Effector memory CD8-positive, alpha-beta T cell (primary cell): ENCODE data around the gene C2CD4D.
"Not testable (repeated sequence)": the region's sequence is repeated elsewhere in the genome, so short reads cannot be mapped to it uniquely, and the experiment has no call there.

Source experiments
- ATAC-seq: fragments of 150-1000 bp; cut with Tn5 transposase; replicated peaks from 2 replicates; pipeline ENCODE4 v1.10.0; 2021; ENCODE audit warnings: mild to moderate bottlenecking, moderate library complexity
- DNase-seq, 3 experiments: peaks; one replicate each; pipeline ENCODE4 v3.0.0; 2021
- H3K27ac Mint-ChIP-seq, 2 donors: one replicate each; pipeline ENCODE4 v1.8.0; 2022; ENCODE audit warnings: mild to moderate bottlenecking in 2 of 2, mixed read lengths in 2 of 2, moderate library complexity in 2 of 2
- H3K27me3 Mint-ChIP-seq, 2 donors: one replicate each; pipeline ENCODE4 v1.8.0; 2022; ENCODE audit warnings: mixed read lengths in 2 of 2
- H3K36me3 Mint-ChIP-seq: one replicate; pipeline ENCODE4 v1.8.0; 2022; ENCODE audit warnings: mild to moderate bottlenecking, moderate library complexity, mixed read lengths; ENCODE audit not compliant: insufficient read depth
- H3K4me1 Mint-ChIP-seq, 2 donors: one replicate each; pipeline ENCODE4 v1.8.0; 2022; ENCODE audit warnings: low read depth in 2 of 2, mixed read lengths in 2 of 2
- H3K4me3 Mint-ChIP-seq, 2 donors: one replicate each; pipeline ENCODE4 v1.8.0; 2022; ENCODE audit warnings: mild to moderate bottlenecking in 2 of 2, mixed read lengths in 2 of 2, moderate library complexity in 2 of 2
- H3K9me3 Mint-ChIP-seq, 2 donors: one replicate each; pipeline ENCODE4 v1.8.0; 2022; ENCODE audit warnings: mixed read lengths in 2 of 2

C2CD4D gene

GRCh38 chr1:151868486-151868885 is 28.9 kb upstream of the C2CD4D start:
- Mint-ChIP-seq H3K36me3 (peaks cover 4% of the 10 kb centered on the region), H3K4me3 (no peak overlapping the region), H3K27ac (no peak overlapping the region), H3K4me1 (peaks cover 0 to 5% of the 10 kb centered on the region in 2 donors), H3K9me3 (no peaks in the 10 kb centered on the region), H3K27me3 (peaks cover 6 to 7% of the 10 kb centered on the region in 2 donors)
- DNase-seq (no peak), ATAC-seq (no peak)

GRCh38 chr1:151867765-151868411 is 28.3 kb upstream of the C2CD4D start:
- Mint-ChIP-seq H3K27ac (peak overlapping the region in 1 of 2 donors; percentile 58), H3K9me3 (no peaks in the 10 kb centered on the region), H3K4me1 (no peaks in the 10 kb centered on the region), H3K27me3 (peaks cover 6 to 7% of the 10 kb centered on the region in 2 donors), H3K36me3 (peaks cover 4% of the 10 kb centered on the region), H3K4me3 (no peak overlapping the region)
- ATAC-seq (no peak), DNase-seq (no peak)

- H3K27ac Mint-ChIP-seq, result no peak overlapping the region
- peaks cover 6 to 7% of the 10 kb centered on the region in 2 donors for H3K27me3 Mint-ChIP-seq
- H3K4me1 Mint-ChIP-seq, result no peaks in the 10 kb centered on the region
- peaks cover 4% of the 10 kb centered on the region for H3K36me3 Mint-ChIP-seq
- H3K9me3 Mint-ChIP-seq, result no peaks in the 10 kb centered on the region
- no peak for DNase-seq
- no peak overlapping the region for H3K4me3 Mint-ChIP-seq
- no peak for ATAC-seq
These were observed 27.7 kb upstream of the C2CD4D start for GRCh38 chr1:151867321-151867720.

- H3K27ac Mint-ChIP-seq, result no peak overlapping the region
- DNase-seq (no peak), ATAC-seq (no peak)
- H3K4me1 Mint-ChIP-seq, result peaks cover 0 to 5% of the 10 kb centered on the region in 2 donors
- H3K4me3 Mint-ChIP-seq, result no peak overlapping the region
- no peaks in the 10 kb centered on the region for H3K9me3 Mint-ChIP-seq
- no peaks in the 10 kb centered on the region for H3K36me3 Mint-ChIP-seq
- peaks cover 6 to 7% of the 10 kb centered on the region in 2 donors for H3K27me3 Mint-ChIP-seq
These were observed 24.8 kb upstream of the C2CD4D start for GRCh38 chr1:151864411-151864810.

GRCh38 chr1:151862604-151863003 is 23.0 kb upstream of the C2CD4D start:
- DNase-seq, result no peak
- Mint-ChIP-seq H3K36me3 (no peaks in the 10 kb centered on the region), H3K4me1 (peaks cover 0 to 5% of the 10 kb centered on the region in 2 donors), H3K4me3 (no peak overlapping the region), H3K27ac (no peak overlapping the region), H3K9me3 (no peaks in the 10 kb centered on the region), H3K27me3 (peaks cover 6 to 7% of the 10 kb centered on the region in 2 donors)
- ATAC-seq, result no peak

- peaks cover 6 to 7% of the 10 kb centered on the region in 2 donors for H3K27me3 Mint-ChIP-seq
- peak overlapping the region in 1 of 2 donors; percentile 21 for H3K27ac Mint-ChIP-seq
- ATAC-seq (no peak), DNase-seq (no peak)
- H3K36me3 Mint-ChIP-seq, result no peaks in the 10 kb centered on the region
- no peak overlapping the region for H3K4me3 Mint-ChIP-seq
- H3K4me1 Mint-ChIP-seq, result peaks cover 0 to 5% of the 10 kb centered on the region in 2 donors
- no peaks in the 10 kb centered on the region for H3K9me3 Mint-ChIP-seq
These were observed 21.0 kb upstream of the C2CD4D start for GRCh38 chr1:151860504-151861187.

GRCh38 chr1:151859891-151860293 is 20.3 kb upstream of the C2CD4D start:
- Mint-ChIP-seq H3K9me3 (no peaks in the 10 kb centered on the region), H3K4me1 (peaks cover 0 to 5% of the 10 kb centered on the region in 2 donors), H3K27me3 (no peaks in the 10 kb centered on the region), H3K4me3 (no peak overlapping the region), H3K27ac (peak overlapping the region in 1 of 2 donors; percentile 75), H3K36me3 (no peaks in the 10 kb centered on the region)
- no peak for ATAC-seq
- DNase-seq, result no peak

GRCh38 chr1:151858886-151859665 is 19.5 kb upstream of the C2CD4D start:
- DNase-seq (no peak), ATAC-seq (no peak)
- H3K4me3 Mint-ChIP-seq, result no peak overlapping the region
- H3K27me3 Mint-ChIP-seq, result no peaks in the 10 kb centered on the region
- H3K36me3 Mint-ChIP-seq, result no peaks in the 10 kb centered on the region
- peaks cover 0 to 5% of the 10 kb centered on the region in 2 donors for H3K4me1 Mint-ChIP-seq
- no peaks in the 10 kb centered on the region for H3K9me3 Mint-ChIP-seq
- H3K27ac Mint-ChIP-seq, result peak overlapping the region in 1 of 2 donors; percentile 75

- H3K9me3 Mint-ChIP-seq, result no peaks in the 10 kb centered on the region
- H3K4me1 Mint-ChIP-seq, result peaks cover 5% of the 10 kb centered on the region in 2 donors
- no peak overlapping the region for H3K27ac Mint-ChIP-seq
- no peaks in the 10 kb centered on the region for H3K36me3 Mint-ChIP-seq
- ATAC-seq, result no peak
- no peak for DNase-seq
- H3K27me3 Mint-ChIP-seq, result no peaks in the 10 kb centered on the region
- H3K4me3 Mint-ChIP-seq, result no peak overlapping the region
These were observed 18.6 kb upstream of the C2CD4D start for GRCh38 chr1:151858030-151858746.

GRCh38 chr1:151855933-151856332 is 16.3 kb upstream of the C2CD4D start:
- peaks cover 10 to 11% of the 10 kb centered on the region in 2 donors for H3K4me1 Mint-ChIP-seq
- no peak overlapping the region for H3K4me3 Mint-ChIP-seq
- no peaks in the 10 kb centered on the region for H3K27me3 Mint-ChIP-seq
- ATAC-seq, result no peak
- no peaks in the 10 kb centered on the region for H3K36me3 Mint-ChIP-seq
- no peak for DNase-seq
- peak overlapping the region in 1 of 2 donors; percentile 80 for H3K27ac Mint-ChIP-seq
- H3K9me3 Mint-ChIP-seq, result no peaks in the 10 kb centered on the region

GRCh38 chr1:151855516-151855915 is 15.9 kb upstream of the C2CD4D start:
- H3K9me3 Mint-ChIP-seq, H3K27me3 Mint-ChIP-seq, H3K4me3 Mint-ChIP-seq, H3K36me3 Mint-ChIP-seq, DNase-seq, ATAC-seq, H3K27ac Mint-ChIP-seq: not testable (repeated sequence)
- peaks cover 12 to 13% of the 10 kb centered on the region in 2 donors for H3K4me1 Mint-ChIP-seq

GRCh38 chr1:151854658-151855057 is 15.0 kb upstream of the C2CD4D start:
- Mint-ChIP-seq H3K4me3 (no peak overlapping the region), H3K27me3 (no peaks in the 10 kb centered on the region), H3K36me3 (peaks cover 2% of the 10 kb centered on the region), H3K9me3 (no peaks in the 10 kb centered on the region), H3K4me1 (peaks cover 10 to 17% of the 10 kb centered on the region in 2 donors), H3K27ac (no peak overlapping the region)
- ATAC-seq, result no peak
- DNase-seq, result no peak

- no peak within 1 kb of the TSS for H3K4me3 Mint-ChIP-seq
- H3K36me3 Mint-ChIP-seq, result peaks cover 7% of the 10 kb centered on the region
- H3K4me1 Mint-ChIP-seq, result peaks cover 8 to 28% of the 10 kb centered on the region in 2 donors
- no peaks in the 10 kb centered on the region for H3K9me3 Mint-ChIP-seq
- DNase-seq, result no peak
- no peak for ATAC-seq
- H3K27me3 Mint-ChIP-seq, result no peaks in the 10 kb centered on the region
- peak within 1 kb of the TSS in 1 of 2 donors; percentile 38 for H3K27ac Mint-ChIP-seq
These were observed 13.9 kb upstream of the C2CD4D start, which contains the start of gene THEM5 for GRCh38 chr1:151853411-151853943. Gene THEM5 (minus strand): TSS chr1:151853712. CDS start chr1:151853565, 147 bp downstream.
